ENCODE measurements around the gene AK8.

GRCh38 chr9:132697230-132697629 lies 180.9 kb downstream of the AK8 start:
- TF ChIP-seq POLR2A (IDR thresholded peaks at IDR 0.05) (no peak), CTCF (IDR thresholded peaks at IDR 0.05) (no peak)
